ENCODE data around the gene DRC7. TPM values are rescaled to one million over a fixed set of nuclear protein-coding genes. Genes with fewer than 3 reads are reported as not detected.

DRC7 gene
- total RNA-seq, 1 experiment from 2014 or later = not detected

DNA sequence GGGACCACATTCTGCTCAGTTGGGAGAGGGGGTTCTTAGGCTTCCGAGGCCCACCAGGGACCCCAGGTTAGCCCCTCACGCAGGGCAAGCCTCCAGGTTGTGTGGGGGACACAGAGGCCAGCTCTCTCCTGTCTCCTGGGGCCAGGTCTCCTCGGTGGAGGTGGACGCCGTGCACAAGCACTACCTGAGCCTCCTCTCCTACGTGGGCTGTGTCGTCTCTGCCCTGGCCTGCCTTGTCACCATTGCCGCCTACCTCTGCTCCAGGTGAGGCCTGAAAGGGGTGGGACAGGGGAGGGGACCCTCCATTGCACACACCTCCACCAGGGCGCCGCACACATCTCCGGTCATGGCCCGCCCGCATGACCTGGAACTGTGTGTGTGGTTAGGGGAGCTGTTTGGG lies 37.4 kb upstream of the DRC7 start (continued):
- TF ChIP-seq STAT6 (CRISPR knock-in tag; conservative IDR thresholded peaks at IDR 0.05; ENCODE audit: low read depth) (no peak), CREB1 (CRISPR knock-in tag; IDR thresholded peaks at IDR 0.05) (no peak)

- ChIA-PET POLR2A (no interaction called here), CTCF (interaction anchor here (1.0 to 1.3 kb wide), 2 partner anchors 9 to 82 kb away, joined by 3 to 4 read pairs; partner anchors contain the start of gene ADGRG3)
- H3K27me3 Mint-ChIP-seq (ENCODE audit: low read depth) = no peaks in the 10 kb centered on the region
- H3K4me1 Mint-ChIP-seq = 0 out of 2 replicates have a peak, but pooled peaks cover 3% of the 10 kb centered on the region
- H3K4me3 Mint-ChIP-seq = no peak overlapping the region
- ATAC-seq (no peak), DNase-seq (ENCODE audit: low spot score) (no peak)
- no peak overlapping the region for H3K27ac Mint-ChIP-seq
- H3K9me3 Mint-ChIP-seq = no peaks in the 10 kb centered on the region
- H3K36me3 Mint-ChIP-seq = no peaks in the 10 kb centered on the region
- TF ChIP-seq ZNF219 (CRISPR knock-in tag; IDR thresholded peaks at IDR 0.05; ENCODE audit: borderline replicate concordance) (no peak), ZNF532 (CRISPR knock-in tag; IDR thresholded peaks at IDR 0.05; ENCODE audit: borderline replicate concordance) (no peak), CREM (CRISPR knock-in tag; IDR thresholded peaks at IDR 0.05) (no peak), EMX1 (CRISPR knock-in tag; IDR thresholded peaks at IDR 0.05) (no peak), OVOL2 (CRISPR knock-in tag; IDR thresholded peaks at IDR 0.05; ENCODE audit: borderline replicate concordance) (no peak), SMAD4 (CRISPR knock-in tag; IDR thresholded peaks at IDR 0.05) (no peak), NR2C2 (CRISPR knock-in tag; IDR thresholded peaks at IDR 0.05) (no peak), PREB (CRISPR knock-in tag; IDR thresholded peaks at IDR 0.05; ENCODE audit: borderline replicate concordance) (no peak), ZNF263 (CRISPR knock-in tag; IDR thresholded peaks at IDR 0.05; ENCODE audit: low read depth) (no peak), RELA (CRISPR knock-in tag; IDR thresholded peaks at IDR 0.05; ENCODE audit: borderline replicate concordance) (no peak), TCF7 (CRISPR knock-in tag; IDR thresholded peaks at IDR 0.05; ENCODE audit: low read depth) (no peak), ETV6 (CRISPR knock-in tag; IDR thresholded peaks at IDR 0.05) (no peak), GRHL2 (CRISPR knock-in tag; IDR thresholded peaks at IDR 0.05; ENCODE audit: insufficient replicate concordance, severe bottlenecking) (no peak), ZNF671 (CRISPR knock-in tag; IDR thresholded peaks at IDR 0.05) (no peak), KAT7 (CRISPR knock-in tag; IDR thresholded peaks at IDR 0.05; ENCODE audit: borderline replicate concordance) (no peak), PRRX2 (CRISPR knock-in tag; IDR thresholded peaks at IDR 0.05) (no peak), SOX15 (CRISPR knock-in tag; IDR thresholded peaks at IDR 0.05) (no peak), JAZF1 (CRISPR knock-in tag; IDR thresholded peaks at IDR 0.05) (no peak)
- TF ChIP-seq, protein P1, sequence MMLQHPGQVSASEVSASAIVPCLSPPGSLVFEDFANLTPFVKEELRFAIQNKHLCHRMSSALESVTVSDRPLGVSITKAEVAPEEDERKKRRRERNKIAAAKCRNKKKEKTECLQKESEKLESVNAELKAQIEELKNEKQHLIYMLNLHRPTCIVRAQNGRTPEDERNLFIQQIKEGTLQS (CRISPR knock-in tag; conservative IDR thresholded peaks at IDR 0.05) = no peak
These were observed 36.3 kb upstream of the DRC7 start for GRCh38 chr16:57658130-57658877.

Measured in WTC11 (cell line).